ENCODE results near the gene CEACAM20. TPM values are rescaled to one million over a fixed set of nuclear protein-coding genes. Genes with fewer than 3 reads are reported as not detected.
"Not testable (repeated sequence)": the region's sequence is repeated elsewhere in the genome, so short reads cannot be mapped to it uniquely, and the experiment has no call there.

CEACAM20 gene
- total RNA-seq, 4 donors from 2014 or later, result 0.40 to 2.9 TPM; not detected in 2

DNA sequence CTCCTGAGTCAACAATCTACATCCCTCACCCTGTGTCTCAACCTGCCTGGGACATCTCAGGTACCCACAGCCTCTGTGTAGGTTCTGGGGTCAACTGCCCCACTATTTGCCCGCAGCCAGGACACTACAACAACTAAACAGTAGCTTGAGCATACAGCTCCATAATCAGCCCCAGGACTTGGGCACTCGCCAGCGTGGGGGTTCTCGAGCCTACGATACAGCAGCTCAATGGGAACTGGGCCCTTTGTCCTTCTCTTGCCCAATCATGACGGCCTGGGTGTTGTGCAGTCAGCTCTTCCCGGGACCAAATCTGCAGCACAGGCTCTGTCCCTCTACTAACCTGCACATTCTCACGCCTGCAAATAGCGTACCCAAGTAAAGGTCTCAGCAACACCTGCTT lies 30.5 kb downstream of the CEACAM20 start:
- no peak for DNase-seq
- intact Hi-C loops (cut with DNase I; ENCODE audit: low total_unique reads), result no loop called here
- H3K36me3 ChIP-seq, result no peaks in the 10 kb centered on the region
- peaks cover 0 to 40% of the 10 kb centered on the region in 2 donors for H3K9me3 ChIP-seq
- TF ChIP-seq POLR2A (IDR thresholded peaks at IDR 0.05), result no peak
- TF ChIP-seq, protein P1, sequence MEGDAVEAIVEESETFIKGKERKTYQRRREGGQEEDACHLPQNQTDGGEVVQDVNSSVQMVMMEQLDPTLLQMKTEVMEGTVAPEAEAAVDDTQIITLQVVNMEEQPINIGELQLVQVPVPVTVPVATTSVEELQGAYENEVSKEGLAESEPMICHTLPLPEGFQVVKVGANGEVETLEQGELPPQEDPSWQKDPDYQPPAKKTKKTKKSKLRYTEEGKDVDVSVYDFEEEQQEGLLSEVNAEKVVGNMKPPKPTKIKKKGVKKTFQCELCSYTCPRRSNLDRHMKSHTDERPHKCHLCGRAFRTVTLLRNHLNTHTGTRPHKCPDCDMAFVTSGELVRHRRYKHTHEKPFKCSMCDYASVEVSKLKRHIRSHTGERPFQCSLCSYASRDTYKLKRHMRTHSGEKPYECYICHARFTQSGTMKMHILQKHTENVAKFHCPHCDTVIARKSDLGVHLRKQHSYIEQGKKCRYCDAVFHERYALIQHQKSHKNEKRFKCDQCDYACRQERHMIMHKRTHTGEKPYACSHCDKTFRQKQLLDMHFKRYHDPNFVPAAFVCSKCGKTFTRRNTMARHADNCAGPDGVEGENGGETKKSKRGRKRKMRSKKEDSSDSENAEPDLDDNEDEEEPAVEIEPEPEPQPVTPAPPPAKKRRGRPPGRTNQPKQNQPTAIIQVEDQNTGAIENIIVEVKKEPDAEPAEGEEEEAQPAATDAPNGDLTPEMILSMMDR (IDR thresholded peaks at IDR 0.05), result no peak
- no peaks in the 10 kb centered on the region for H3K27me3 ChIP-seq
- H3K27ac ChIP-seq, result no peak overlapping the region
- H3K4me3 ChIP-seq, result no peak overlapping the region
- H3K4me1 ChIP-seq, result peaks cover 0 to 6% of the 10 kb centered on the region in 2 donors

DNA sequence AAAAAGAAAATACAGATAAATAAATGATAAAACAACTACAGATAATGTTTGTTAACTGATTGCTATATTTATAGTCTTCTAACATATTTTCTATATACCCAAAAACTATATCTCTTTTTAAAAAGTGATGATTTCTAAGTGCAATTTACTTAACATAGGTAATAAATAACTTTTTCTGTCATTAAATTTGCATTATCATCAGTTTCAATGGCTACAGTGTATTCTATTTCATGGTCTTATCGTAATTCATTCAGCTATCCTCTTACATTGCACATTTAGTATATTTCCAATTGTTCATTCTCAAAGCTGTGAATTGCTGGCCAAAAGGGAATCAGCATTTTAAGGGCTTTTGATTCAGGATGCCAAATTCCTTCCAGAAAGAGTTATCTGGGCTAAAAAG lies 32.8 kb downstream of the CEACAM20 start:
- no peaks in the 10 kb centered on the region for H3K36me3 ChIP-seq
- TF ChIP-seq, protein P1 (IDR thresholded peaks at IDR 0.05), result no peak
- TF ChIP-seq POLR2A (IDR thresholded peaks at IDR 0.05), result no peak
- no peak for DNase-seq
- no peak overlapping the region for H3K27ac ChIP-seq
- H3K27me3 ChIP-seq, result no peaks in the 10 kb centered on the region
- peaks cover 0 to 62% of the 10 kb centered on the region in 2 donors for H3K9me3 ChIP-seq
- intact Hi-C loops (cut with DNase I; ENCODE audit: low total_unique reads), result no loop called here
- no peak overlapping the region for H3K4me3 ChIP-seq
- peaks cover 0 to 6% of the 10 kb centered on the region in 2 donors for H3K4me1 ChIP-seq

DNA sequence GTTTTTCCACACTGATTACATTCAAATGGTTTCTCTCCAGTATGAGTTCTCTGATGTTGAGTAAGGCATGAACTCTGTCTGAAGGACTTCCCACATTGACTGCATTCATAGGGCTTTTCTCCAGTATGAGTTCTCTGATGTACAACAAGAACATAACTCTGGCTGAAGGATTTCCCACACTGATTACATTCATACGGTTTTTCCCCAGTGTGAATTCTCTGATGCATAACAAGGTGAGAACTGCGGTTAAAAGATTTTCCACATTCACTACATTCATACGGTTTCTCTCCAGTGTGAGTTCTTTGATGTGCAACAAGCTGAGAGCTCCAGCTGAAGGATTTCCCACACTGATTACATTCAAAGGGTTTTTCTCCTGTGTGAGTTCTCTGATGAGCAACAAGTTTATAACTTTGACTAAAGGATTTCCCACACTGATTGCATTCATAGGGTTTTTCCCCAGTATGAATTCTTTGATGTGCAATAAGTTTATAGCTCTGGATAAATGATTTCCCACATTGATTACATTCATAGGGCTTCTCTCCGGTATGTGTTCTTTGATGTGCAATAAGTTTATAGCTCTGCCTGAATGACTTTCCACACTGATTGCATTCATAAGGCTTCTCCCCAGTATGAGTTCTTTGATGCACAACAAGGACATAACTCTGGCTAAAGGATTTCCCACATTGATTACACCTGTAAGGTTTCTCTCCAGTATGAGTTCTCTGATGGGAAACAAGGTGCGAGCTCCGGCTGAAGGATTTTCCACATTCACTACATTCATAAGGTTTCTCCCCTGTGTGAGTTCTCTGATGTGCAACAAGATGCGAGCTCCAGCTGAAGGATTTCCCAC lies 52.7 kb downstream of the CEACAM20 start:
- H3K4me1 ChIP-seq, result no peaks in the 10 kb centered on the region
- peaks cover 12 to 92% of the 10 kb centered on the region in 2 donors for H3K9me3 ChIP-seq
- no peaks in the 10 kb centered on the region for H3K27me3 ChIP-seq
- no peak overlapping the region for H3K4me3 ChIP-seq
- DNase-seq, result no peak
- intact Hi-C loops (cut with DNase I; ENCODE audit: low total_unique reads), result no loop called here
- no peak for TF ChIP-seq POLR2A (IDR thresholded peaks at IDR 0.05)
- TF ChIP-seq, protein P1 (IDR thresholded peaks at IDR 0.05), result no peak
- H3K36me3 ChIP-seq, result peaks cover 0 to 9% of the 10 kb centered on the region in 2 donors
- H3K27ac ChIP-seq, result no peak overlapping the region

DNA sequence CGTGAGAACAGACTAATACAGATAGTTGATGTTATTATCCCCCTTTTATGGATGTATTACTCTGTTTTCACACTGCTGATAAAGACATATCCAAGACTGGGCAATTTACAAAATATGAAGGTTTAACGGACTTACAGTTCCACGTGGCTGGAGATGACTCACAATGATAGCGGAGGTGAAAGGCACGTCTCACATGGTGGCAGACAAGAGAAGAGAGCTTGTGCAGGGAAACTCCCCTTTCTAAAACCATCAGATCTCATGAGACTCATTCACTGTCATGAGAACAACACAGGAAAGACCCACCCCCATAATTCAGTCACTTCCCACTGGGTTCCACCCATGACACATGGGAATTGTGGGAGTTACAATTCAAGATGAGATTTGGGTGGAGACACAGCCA lies 60.7 kb downstream of the CEACAM20 start:
- intact Hi-C loops (cut with DNase I; ENCODE audit: low total_unique reads), result not testable (repeated sequence)

DNA sequence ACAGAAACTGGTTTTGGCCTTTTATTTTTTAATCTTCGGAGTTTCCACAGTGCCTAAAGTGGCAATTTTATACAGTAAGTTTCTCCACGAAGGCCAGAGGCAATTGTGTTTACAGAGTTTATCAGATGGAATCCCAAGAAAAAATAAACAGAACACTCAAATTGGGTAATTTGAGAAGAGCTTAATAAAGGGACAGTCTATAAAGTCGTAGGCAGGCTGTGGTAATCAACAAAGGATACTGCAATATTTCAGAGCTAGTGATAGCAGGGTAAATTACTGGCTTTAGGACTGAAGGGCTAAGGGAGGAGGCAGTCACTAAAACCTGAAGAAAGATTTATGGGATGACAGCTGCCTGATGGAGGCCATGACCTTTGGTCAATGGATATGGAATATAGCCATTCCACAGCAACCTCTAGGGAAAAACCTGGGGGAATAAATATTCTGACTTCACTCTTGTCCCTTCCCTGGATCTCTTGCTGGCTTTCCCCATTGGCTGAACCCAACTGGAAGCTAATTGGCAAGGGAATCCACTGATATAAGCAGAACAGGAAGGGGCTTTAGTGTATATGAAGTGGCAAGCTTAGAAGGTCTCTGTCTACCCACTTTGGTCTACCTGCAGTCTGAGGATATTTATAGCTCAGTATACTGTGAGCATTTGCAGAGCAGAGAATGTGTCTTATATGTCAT lies 66.7 kb downstream of the CEACAM20 start:
- H3K27ac ChIP-seq; H3K9me3 ChIP-seq; DNase-seq; intact Hi-C loops (cut with DNase I; ENCODE audit: low total_unique reads); H3K4me1 ChIP-seq; H3K4me3 ChIP-seq; H3K27me3 ChIP-seq; H3K36me3 ChIP-seq: not testable (repeated sequence)

More for the DNA sequence above, 60.7 kb downstream of the CEACAM20 start:
- H3K9me3 ChIP-seq, result peaks cover 0 to 32% of the 10 kb centered on the region in 2 donors
- not testable (repeated sequence) for H3K27ac ChIP-seq, H3K4me3 ChIP-seq, H3K36me3 ChIP-seq, DNase-seq, H3K4me1 ChIP-seq, H3K27me3 ChIP-seq

Small RNAs within 50 kb of the gene (small RNA-seq; reads per million reads assigned to genes)
- not detected for gene AC243964.1

Other genes starting within 250 kb of the CEACAM20 start
- gene ZNF235, start 224.7 kb downstream of the CEACAM20 start, total RNA-seq, result 10 to 100 TPM in 1 of 4 donors, 1 to 10 TPM in 3; 4.1 to 17.4 (median 9.0) TPM
- gene ZNF112, start 173.0 kb downstream of the CEACAM20 start, total RNA-seq, result 10 to 100 TPM in 1 of 4 donors, 1 to 10 TPM in 3; 3.3 to 23.2 (median 7.3) TPM
- 10 to 100 TPM in 2 of 4 donors, 1 to 10 TPM in 1, under 1 TPM in 1; 0.29 to 25.9 (median 9.2) TPM for gene ZNF285, start 128.1 kb downstream of the CEACAM20 start, total RNA-seq
- gene ZNF229, start 81.2 kb downstream of the CEACAM20 start, total RNA-seq, result 10 to 100 TPM in 1 of 4 donors, 1 to 10 TPM in 3; 1.0 to 23.7 (median 2.4) TPM
- gene ZNF180, start 29.2 kb downstream of the CEACAM20 start, total RNA-seq, result 10 to 100 TPM in 2 of 4 donors, 1 to 10 TPM in 2; 2.6 to 23.4 (median 11.2) TPM
- gene IGSF23, start 83.9 kb upstream of the CEACAM20 start, total RNA-seq, result not detected
- 10 to 100 TPM in 3 of 4 donors, 1 to 10 TPM in 1; 7.9 to 45.3 (median 28.0) TPM for gene PVR, start 114.2 kb upstream of the CEACAM20 start, total RNA-seq
- gene CEACAM19, start 141.8 kb upstream of the CEACAM20 start, total RNA-seq, result 10 to 100 TPM in 1 of 4 donors, 1 to 10 TPM in 3; 1.0 to 16.1 (median 1.3) TPM
- not detected for gene CEACAM16, start 169.5 kb upstream of the CEACAM20 start, total RNA-seq
- 10 to 100 TPM in 2 of 4 donors, 1 to 10 TPM in 2; 3.2 to 58.8 (median 11.9) TPM for gene BCL3, start 219.0 kb upstream of the CEACAM20 start, total RNA-seq
- 1 to 10 TPM in 1 of 4 donors, under 1 TPM in 1, not detected in 2; 0.29 to 5.8 TPM for gene CBLC, start 248.2 kb upstream of the CEACAM20 start, total RNA-seq